IPS-NIHi11 (cell line): Measurements from ENCODE around the gene ITGB4.
A peak's percentile ranks its signal among the peaks of the same experiment; 100 is the strongest.

Experiments used
- DNase-seq: peaks from one replicate; pipeline ENCODE4 v3.0.0; 2012; ENCODE audit warnings: mixed read lengths, low spot score

The ITGB4 gene

DNA sequence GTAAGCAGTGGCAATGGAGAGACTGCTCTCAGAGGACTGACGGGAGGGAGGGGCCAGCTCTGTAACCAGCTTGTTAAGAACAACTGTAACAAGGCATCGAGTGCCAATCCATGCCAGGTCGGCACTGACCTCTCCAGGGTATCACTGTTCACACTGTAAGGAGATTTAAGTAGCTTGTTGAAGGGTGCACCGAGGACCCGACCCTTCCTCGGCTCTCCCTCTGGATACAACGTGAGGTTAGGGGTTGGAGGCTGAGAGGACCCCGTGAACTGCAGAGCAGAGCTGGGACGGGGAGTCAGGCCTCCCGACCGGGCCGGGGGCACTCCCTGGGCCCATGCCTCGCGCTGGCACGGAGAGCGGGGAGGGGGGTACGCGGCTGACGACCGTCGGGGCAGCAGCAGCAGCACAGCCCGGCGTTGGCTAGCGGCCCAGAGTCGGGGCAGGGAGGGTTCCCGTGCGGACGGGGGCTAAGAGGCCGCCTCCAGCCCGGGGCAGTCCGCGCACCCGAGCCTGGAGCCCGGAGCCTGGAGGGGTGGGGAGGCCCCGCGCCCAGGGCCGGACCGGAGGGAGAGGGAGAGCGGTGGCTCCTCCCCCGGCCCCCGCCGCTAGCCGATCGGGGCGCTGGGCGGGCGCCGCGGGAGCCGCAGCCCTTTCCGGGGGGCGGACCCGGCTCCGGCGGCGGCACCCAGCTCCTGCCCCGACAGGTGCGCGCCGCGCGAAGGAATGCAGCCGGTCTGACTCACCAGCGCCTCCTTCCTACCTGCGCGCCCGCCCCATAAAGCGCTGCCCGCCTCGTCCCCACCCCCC, at the start of gene ITGB4:
Gene ITGB4, plus strand, starts transcription at position 804 of the 807 bp plus-strand sequence. CDS start 3,245 bp downstream, outside the sequence.
- peak; percentile 96 for DNase-seq

- no peak for DNase-seq
These were observed 49.2 kb upstream of the ITGB4 start for GRCh38 chr17:75672011-75672410.

GRCh38 chr17:75673487-75673886, 47.8 kb upstream of the ITGB4 start:
- DNase-seq, result no peak

DNA sequence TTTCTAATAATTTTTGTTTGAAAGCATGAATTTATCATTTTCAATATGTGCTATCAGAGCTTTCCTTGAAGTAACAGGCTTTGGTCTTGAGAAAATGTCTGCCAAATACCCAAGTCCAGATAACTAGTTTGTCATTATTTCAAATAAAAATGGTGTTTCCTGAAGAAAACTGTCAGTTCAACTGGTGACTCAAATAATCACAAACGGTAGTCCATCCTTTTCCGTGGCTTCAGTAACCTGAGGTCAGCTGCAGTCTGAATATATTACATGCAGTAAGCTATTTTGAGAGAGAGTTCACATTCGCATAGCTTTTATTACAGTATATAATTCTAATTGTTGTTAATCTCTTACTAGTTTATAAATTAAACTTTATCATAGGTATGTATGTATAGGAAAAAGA, 44.8 kb upstream of the ITGB4 start:
- DNase-seq, result no peak

GRCh38 chr17:75679706-75680211, 41.5 kb upstream of the ITGB4 start:
- DNase-seq, result no peak

GRCh38 chr17:75680431-75680830, 40.8 kb upstream of the ITGB4 start:
- DNase-seq, result no peak

GRCh38 chr17:75681289-75681688, 40.0 kb upstream of the ITGB4 start:
- DNase-seq, result no peak

DNA sequence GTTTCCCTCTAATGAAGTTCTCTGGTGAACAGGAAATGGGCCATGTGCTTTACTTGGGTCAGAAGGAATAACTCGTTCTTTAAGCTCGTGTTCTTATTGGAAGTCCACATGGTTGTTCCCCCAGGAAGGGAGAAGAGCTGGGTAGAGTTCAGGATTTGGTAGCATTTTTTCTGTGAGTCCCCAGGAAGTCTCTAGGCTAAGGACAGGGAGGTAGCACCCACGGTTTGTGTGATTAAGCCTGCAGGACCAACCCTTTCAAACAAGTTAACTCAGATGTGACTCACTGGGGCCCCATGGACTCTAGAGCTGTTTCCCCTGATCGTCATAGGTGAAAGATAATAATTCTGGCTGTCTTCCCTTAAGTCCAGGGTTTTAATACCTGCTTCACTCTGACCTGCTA, 37.7 kb upstream of the ITGB4 start:
- DNase-seq, result no peak

DNA sequence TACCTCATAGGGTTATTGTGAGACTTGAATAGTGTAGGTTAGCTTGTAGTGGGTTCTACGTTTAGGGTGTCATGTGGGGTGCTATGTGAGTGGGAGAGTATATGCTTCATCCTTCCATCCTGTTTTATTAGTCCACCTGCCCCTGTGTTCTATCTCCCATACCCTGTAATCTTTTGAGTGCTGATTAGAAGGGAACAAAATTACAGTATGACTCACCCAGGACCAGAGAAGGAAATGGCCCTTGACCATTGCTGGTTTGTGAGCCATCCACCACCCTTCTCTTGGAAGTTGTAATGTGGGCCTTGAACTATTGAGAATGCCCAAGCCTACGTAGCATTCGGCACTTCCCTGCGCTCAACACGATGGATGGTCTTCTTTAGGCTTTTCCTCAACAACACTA, 37.0 kb upstream of the ITGB4 start:
- no peak for DNase-seq

DNA sequence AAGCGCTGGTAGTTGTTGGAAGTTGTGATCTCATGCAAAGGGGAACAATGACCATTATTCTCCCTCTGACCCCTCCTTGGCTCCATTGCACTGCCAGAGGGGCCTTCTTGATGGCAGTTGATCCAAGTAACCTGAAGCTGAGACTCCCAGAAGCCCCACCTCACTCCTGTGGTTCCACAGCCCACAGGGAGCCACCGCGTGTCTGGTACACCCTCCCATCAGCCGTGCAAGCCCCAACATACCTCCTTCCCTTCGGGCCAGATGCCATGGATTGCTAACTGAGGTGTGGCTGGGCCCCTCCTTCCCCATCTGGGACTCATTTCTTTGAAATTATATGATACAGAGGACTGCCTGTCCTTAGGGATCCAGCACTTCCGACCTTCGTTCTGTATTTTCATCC, 36.3 kb upstream of the ITGB4 start:
- DNase-seq, result peak; percentile 55

- no peak for DNase-seq
These were observed 35.8 kb upstream of the ITGB4 start for GRCh38 chr17:75685499-75685898.

GRCh38 chr17:75688209-75688825, 32.9 kb upstream of the ITGB4 start:
- no peak for DNase-seq

DNA sequence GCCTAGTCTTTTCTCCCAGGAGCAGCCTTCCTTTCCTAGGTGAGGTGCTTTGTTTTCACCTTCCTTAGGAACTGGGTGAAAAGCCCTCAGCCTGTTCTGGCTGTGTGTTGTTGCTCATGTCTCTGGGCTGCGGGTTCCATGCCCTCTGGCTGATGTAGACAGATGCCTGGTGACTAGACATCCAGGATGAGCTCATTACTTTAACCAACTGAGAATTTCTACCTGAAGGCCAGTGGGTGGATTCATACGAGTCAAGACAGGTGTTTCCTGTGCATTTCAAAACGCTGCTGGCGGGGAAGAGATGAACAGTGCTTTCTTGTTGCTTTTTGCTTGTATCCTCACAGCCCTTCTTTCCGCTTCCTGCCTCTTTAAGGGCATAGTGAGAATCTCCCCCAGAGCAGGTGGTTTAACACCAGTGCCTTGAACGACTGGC, 31.8 kb upstream of the ITGB4 start:
- DNase-seq, result no peak

DNA sequence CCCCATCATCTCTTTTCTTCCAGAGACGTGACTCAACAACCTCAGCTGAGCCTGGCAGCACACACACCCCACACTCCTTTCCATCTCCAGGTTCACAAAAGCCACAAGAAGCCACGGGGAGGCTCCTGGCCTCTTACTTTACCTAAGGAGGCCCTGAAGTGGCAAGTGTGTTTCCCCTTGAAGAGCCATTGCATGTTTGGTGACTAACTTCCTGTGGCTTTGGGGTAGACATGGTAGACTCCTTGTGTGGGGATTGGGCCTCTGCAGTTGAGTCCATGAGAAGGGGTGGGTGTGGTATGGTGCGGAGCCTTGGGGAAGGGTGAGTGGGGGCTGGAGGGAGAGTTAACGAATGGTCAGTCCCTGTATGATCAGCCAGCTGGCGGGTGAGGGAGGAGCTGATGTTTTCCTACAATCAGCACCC, 29.9 kb upstream of the ITGB4 start:
- DNase-seq, result no peak

DNA sequence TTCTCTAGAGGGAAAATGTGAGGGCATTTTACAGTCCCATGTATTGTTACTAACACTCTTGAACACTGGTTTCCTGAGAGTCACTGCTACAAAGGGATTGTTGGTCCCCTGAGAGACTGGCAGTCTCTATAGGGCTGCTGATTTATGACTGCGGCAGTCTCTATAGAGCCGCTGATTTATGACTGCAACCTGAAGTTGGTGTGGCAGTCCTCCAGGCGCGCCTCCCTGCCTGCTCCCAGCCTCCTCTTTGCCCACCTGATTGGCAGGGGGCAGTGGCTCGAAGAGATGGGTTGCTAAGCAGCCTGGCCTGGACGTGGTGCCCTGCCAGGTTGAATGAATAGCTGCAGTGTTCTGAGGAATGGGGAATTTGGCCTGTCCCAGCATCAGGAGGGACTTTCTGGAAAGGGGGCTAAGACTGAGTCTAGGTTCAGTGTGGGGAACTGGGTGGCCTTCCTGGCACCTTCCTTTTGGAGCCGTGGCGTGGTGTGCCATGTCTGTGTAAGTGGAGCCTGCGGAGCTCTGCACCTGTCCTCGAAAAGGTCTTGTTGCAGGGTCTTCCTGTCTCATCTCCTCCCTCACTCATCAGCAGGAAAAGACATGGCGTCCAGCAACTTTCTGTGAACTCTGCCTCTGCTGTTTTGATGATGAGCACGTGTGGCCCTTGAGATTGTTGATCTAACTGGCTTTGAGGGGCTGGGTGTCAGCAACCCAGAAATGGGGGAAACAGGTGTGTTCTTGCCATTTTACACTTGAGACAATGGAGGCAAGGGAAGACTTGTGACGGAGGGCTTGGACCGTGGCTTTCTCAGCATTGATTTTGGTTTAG, 29.2 kb upstream of the ITGB4 start:
- peak; percentile 44 for DNase-seq

- no peak for DNase-seq
These were observed 28.3 kb upstream of the ITGB4 start for GRCh38 chr17:75692976-75693375.

DNA sequence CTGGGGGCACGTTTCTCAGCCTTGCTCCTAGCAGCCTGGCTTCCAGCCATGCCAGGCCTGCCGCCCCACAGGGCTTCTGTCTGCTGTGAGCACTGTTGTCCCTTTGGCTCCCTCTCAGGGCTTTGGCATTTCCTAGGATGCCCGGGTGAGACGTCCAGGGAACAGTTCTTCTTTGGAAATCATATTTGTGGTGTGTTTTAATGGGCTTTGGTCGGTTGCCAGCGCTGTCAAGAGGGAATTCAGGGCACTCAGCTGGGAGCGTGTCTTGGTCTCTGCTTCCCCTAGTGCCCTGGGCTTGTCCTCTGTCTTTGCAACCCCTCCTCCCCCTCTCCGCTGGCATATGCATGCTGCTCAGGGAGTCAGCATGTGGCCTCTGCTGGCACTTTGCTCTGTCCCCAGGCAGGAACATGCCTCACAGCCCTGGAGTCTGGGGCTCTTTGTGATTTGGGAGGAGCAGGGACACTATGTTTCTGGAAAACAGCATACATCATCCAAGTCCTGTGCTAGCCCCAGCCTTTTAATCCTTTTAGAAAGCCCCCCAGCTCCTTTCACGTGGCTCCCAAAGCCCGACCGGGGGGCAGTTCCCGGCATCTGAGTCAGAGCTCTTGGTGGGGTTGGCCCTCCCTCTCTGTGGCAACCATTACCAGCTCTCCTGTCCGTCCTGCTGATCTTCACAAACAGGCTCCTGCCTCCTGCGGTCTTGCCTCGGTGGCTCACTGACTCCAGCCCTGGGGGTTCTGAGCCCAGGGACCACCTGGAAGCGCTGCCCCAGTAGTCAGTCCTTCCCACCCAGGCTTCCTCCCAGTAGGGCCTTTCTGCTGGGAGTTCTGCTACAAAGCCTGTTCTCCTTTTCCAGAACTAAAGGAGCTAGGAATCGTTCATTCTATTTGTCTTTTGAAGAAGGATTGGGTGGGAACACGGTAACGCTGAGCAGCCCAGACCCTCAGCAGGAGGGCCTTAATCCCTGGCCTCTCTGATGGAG, 27.5 kb upstream of the ITGB4 start:
- DNase-seq, result peak; percentile 77

DNA sequence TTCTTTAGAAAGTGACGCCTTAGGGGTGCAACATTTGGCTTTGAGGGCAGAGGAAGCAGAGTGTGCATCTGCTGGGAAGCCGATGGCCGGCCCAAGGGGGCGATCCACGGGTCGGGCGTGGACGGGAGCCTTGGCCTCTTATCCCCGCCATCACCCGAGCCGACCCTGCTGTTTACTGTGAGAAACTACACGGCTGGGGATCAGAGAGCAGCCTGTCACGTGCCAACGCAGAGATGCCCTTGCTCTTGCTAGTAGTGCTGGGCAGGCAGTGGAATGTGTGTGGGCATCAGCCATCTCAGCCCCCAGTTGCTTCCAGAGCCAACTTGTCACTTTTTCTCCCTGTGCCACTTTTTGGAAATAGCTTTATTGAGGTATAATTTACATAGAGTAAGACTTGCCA, 26.7 kb upstream of the ITGB4 start:
- peak; percentile 49 for DNase-seq

DNA sequence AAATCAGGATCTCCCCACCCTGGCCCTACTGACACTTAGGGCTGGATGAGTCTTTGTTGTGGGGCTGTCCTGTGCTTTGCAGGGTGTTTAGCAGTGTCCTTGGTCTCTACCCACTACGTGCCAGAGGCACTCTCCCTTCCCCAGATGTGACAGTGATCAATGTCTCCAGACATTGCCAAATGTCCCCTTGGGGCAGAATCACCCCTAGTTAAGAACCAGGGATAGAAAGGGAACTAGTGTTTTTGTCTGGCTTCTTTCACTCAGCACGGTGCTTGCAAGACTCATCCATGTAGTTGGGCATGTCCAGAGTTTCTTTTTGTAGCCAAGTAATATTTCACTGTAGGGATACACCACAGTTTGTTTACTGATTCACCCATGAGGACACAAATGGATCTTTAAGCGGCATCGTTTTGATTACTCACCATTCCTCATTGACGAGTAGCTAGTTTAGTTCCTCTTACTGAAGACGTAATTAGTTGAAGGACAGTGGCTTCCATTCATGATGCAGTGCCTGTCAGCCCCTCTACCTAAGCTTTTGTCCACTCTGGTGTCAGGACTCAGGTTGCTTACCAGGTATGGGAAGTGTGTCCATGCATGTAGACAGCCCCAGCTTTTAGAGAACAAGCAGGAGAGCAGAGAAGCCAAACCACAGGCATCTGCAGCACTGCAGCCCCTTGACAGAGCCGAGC, 26.0 kb upstream of the ITGB4 start:
- no peak for DNase-seq

- no peak for DNase-seq
These were observed 25.4 kb upstream of the ITGB4 start for GRCh38 chr17:75695830-75696271.
